GM18502 (cell line): Measurements from ENCODE around the gene CTU2.

ENCODE experiments used
- ATAC-seq: cut with Tn5 transposase; IDR thresholded peaks from one replicate; pipeline ENCODE4 v1.9.1; 2021; ENCODE audit warnings: mild to moderate bottlenecking; ENCODE audit not compliant: unreplicated experiment, poor library complexity

CTU2 gene

DNA sequence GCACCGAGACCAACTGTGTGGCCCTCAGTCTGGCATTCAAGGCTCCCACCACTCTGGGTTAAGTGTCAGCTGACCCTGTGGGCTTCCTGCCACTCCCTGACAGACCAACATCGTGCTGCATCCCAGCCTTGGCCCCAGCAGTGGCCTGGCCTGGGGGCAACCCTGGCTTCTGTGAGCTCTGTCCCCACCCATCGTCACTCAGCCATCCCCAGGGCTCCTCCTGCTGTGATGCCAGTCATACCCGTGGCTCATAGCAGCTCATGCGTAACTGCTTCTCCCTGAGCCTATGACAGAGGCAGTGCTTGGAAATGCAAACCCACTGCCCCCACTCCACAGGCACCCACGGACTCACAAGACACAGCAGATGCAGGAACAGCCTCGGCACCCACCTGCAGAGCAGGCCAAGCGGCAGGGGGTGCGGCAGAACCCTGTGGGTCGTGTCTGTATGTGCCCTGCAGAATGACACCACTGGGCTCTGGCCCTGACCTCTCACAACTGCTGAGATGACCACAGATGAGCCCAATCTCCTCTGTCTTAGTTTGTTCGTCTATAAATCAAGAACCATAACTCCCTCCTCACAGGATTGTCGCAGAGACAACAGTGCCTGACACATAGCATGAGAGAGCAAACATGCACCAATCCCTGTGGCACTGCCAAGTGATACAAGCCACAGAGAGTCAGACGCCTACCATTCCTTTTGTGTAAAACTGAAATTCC is 52.1 kb downstream of the CTU2 start:
- ATAC-seq: no peak

DNA sequence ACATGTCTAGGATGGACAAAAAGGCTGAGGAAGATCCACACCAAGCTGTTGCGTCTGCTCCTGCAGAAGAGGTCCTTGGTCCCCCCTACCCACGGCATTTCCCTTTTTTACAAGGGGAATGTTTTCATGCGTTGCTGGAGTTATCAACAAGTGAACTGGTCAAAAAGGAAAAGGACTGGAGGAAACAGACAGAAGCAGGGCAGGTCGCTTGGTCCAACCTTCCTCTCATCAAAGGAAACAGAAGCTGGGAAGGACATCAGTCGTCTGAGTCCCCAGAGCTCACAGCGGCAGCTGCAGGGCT is 52.6 kb downstream of the CTU2 start:
- ATAC-seq: no peak

DNA sequence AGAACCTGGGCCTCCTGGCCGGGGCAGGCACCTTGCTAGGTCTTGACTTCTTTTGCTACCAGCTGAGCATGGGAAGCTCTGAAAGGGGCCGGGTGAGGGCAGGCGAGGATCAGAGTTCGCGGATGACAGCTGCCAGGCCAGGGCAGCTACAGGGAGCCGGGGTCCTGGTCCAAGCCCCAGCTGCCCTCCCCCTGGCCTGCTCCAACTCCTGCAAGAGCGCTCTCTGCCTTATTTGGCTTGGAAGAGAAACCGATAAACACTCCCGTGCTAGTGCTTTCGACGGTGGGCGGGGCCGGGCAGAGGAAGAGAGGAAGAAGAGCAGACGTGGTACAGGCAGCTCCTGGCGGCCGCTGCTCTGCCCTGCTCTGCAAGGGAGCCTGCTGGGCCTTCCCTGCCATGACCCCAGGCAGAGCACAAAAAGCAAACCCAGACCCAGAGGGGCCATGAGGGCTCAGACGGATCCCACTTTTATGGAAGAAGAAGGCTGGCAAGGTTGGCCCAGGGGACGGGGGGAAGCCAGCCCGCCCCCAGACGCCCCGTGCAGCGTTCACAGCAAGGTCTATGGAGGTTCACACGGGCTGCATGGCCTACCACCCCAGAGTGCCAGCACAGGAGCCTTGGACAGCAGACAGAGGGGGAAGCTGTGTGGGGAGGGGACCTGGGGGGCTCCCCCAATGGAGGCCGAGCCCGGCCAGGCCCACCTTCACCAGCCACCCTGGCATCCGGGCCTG is 53.1 kb downstream of the CTU2 start:
- no peak for ATAC-seq

DNA sequence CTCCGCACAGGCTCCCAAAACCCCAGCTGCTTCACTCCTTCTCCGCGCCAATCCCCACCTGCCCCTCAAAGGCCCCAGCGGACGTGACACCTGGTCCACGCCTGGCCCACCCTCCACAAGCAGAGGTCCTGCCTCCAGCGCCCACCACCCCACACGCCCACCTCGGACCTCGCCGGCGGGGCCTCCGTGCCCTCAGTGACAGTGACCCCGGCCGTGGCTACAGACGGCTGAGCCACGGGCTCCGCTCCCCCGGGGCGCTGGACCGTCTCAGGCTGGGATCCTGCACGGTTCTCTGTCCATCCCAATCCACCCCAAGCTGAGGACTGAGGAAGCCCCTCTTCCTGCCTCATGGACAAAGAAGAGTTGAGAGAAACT is 53.7 kb downstream of the CTU2 start:
- no peak for ATAC-seq

DNA sequence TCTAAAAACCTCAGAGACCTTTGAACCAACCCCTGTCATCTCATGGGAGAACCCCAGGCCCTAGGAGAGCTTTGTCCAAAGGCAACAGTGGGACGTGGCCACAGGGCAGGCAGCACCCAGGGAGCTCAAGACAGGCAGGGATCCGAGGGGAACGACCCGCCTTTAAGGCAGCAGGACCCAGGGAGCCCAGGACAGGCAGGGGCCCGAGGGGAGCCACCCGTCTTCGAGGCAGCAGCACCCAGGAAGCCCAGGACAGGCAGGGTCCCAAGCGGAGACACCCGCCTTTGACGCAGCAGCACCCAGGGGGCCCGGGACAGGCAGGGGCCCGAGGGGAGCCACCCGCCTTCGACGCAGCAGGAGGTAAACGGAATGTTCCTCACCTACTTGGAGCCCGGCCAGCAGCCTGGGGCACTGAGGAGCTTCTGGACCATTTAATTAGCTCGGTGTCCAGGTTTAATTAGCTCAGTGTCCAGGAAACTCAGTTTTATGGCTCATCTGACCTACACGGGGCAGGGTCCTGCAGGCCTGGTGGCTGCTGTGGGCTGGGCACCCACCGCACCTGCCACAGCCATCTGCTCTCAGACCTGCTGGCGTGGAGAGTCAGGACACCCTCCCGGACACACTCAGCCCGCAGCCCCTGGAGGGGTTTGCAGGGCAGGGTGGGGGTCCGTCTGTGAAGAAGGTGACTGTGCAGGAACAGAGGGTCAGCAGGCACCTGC is 54.3 kb downstream of the CTU2 start:
- no peak for ATAC-seq

DNA sequence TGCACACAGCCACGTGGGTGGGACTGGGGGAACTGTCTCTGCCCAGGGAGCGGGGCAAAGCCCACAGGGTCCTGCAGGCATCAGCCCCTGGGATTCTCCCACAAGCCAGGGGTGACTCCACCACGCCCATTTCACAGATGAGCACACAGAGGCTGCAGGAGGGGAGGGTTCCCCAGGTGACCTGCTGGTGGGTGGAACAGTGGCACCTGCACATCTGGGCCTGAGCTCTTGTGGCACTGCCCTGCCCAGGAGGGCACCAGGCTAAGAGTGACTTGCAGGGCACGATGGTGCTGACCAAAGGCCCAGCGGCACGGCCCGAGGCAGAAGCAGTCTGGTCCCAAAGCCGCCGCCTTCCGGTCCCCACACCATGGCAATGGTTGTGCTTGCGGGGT is 54.8 kb downstream of the CTU2 start:
- ATAC-seq: no peak

DNA sequence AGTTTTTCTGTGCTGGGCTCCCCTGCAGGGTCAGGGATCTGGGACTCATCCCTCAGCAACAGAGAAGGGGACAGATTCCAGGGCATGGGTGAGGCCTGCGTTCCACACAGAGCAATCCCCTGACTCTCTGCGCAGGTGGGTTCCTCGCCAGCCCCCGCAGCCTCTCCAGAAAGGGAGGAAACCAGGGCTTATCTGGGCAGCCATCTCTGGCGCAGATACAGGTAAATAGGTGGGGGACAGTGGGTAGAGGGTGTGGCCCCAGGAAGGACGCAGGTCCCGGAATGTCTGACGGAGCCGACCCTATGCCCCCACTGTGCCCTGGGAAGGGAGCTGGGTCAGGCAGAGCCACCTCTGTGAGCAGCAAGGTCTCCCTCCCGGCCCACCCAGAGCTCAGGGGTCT is 55.5 kb downstream of the CTU2 start:
- no peak for ATAC-seq

DNA sequence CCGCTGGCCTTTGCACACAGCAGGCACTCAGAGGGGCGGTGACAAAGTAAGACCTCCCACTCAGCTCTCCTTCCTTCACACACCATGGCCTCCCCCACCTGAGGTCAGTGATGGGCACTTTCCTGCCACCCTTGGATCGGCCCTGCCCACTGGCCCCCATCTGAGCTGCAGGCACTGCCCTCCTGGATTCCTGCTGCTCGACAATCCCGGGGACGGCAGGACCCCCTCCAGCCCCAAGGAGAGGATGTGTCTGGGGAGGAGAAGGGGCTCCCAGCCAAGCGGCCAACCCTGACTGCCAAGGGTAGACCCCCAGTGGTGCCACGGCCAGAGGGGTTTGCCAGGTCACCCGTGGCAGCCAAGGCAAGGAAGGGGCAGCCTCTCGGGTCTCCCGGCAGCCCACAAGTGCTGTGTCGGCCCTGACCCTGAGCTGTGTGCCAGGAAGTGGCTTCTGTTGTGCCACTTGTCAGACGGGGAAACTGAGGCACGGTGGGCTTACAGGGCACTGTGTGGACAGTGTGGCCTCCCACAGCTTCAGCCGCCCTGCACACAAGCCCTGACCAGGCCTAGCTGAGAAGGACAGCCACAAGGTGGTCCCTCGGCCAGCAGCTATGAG is 56.1 kb downstream of the CTU2 start:
- ATAC-seq: no peak

DNA sequence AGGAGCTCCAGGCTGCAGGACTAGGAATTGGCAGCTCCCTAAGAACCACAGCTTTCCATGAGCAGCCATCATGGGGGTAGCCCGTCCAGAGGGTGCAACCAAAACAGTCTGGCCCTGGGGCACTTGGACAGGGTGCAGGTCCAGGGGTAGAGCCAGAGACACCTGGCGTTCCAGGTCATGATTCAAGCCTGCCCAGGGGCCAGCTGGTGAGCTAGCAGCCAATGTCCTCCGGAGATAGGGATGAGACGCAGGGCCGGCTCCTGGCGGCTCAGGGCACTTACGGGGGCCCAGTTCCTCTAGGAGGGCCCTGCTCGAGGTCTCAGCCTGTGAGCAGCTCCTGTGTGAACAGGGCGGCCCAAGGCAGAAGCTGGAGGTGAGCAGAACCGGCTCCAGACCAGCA is 56.6 kb downstream of the CTU2 start:
- ATAC-seq: no peak

DNA sequence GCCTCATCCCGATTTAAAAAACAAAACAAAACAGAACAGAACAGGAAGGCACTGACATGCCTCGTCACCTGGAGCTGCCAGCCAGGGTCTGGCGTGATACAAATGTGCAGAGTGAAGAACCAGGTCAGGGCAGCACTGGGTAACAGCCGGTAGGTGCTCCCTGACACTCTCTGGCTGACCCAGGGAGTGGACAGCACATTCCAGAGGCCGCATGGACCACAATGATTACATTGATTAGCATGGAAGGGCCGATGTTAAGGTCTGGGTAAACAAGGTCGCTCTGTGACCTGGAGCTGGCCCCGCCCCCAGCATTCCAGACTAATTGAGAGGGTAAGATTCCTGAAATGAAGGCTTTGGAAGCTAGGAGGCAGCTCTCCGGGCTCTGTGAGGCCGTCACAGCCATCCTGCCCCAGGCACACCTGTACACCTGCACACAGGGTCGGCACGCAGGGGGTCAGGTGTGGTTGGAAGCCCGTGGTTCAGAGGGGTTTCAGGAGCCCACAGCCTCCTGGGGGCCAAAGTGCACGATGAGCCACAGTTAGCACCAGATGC is 57.3 kb downstream of the CTU2 start:
- ATAC-seq: no peak

DNA sequence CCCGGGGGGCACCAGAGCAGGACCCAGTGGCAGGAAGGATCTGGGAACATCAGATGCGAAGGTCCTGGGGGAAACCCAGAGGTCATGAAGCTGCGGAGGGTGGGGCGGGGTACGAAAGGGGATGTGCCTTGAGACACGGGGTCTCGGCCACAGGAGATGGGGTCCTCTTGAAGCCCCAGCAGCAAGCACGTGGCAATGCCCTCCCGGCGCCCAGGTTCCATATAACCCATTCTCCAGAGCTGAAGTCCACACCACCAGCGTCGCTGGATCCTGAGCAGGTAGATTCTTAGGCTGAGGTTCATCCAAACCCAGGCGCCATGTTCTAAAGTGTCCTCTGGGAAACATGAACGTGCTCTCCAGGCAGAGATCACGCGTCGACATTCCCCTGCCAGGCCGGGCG is 57.8 kb downstream of the CTU2 start:
- no peak for ATAC-seq

DNA sequence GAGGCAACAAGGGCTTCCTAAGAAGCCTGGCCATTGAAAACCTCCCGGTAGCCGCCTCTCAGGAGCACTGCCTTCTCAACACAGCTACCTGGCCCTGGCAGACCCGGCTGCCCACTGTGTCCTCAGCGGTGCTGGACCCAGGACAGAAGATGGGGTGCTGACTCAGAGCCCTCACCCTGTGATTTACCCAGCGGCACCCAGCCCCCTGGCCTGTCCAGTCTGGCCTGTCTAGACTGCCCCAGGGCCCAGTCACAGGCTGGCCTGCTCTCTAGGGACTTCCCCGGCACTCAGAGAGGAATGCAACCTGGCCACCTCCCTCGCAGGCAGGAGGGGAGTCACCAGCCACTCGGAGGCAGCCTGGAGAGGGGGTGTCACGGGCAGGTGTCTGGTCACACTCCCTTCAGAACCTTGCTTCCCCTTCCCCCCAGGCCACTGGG is 58.6 kb downstream of the CTU2 start:
- ATAC-seq: no peak
